ENCODE results near the gene CNN2. TPM values are rescaled to one million over a fixed set of nuclear protein-coding genes. Genes with fewer than 3 reads are reported as not detected.

The CNN2 gene
- total and polyA plus RNA-seq, 9 of the 15 experiments (the other 6 are each of a cell fraction or from before 2014, with no cell fraction given), result 12.1 to 174 (median 52.7) TPM

DNA sequence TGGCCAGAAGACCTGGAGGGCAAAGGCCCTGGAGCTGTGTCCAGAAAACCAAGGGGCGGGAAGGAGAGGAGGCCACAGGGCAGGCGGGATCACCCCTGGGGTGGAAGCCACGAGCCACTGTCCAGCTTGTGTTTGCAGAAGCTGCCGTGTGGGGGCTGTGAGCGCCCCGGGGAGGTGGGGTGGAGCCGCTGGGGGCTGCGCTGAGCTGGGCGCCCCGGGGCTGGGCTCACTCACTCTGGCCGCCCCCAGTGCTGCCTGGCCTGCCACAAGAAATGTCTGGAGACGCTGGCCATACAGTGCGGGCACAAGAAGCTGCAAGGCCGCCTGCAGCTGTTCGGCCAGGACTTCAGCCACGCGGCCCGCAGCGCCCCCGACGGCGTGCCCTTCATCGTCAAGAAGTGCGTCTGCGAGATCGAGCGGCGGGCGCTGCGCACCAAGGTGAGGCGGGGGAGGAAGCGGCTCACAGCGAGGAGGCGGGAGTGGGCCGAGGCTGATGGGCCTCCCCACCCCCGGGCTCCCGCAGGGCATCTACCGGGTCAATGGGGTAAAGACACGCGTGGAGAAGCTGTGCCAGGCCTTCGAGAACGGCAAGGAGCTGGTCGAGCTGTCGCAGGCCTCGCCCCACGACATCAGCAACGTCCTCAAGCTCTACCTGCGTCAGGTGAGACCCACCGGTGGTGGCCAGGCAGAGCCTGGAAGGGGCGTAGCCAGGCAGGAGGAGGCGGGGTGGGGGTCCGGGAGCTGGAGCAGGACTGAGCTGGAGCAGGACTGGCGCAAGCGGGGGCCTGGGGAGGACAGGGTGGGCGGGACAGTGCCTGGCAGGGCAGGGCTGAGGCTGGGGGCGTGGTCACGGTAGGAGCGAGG lies 55.1 kb downstream of the CNN2 start (continued):
- TF ChIP-seq POLR2AphosphoS2 (IDR thresholded peaks at IDR 0.05; ENCODE audit: low read length), result no peak
- no peak for TF ChIP-seq CEBPZ (IDR thresholded peaks at IDR 0.05; ENCODE audit: borderline replicate concordance, low read depth, low read length)
- 0 out of 2 replicates have a peak, but pooled peaks have one; percentile 32 for TF ChIP-seq ELK1 (CRISPR knock-in tag; IDR thresholded peaks at IDR 0.05)
- TF ChIP-seq ZNF584 (CRISPR knock-in tag; IDR thresholded peaks at IDR 0.05; ENCODE audit: low read depth), result no peak
- 0 out of 2 replicates have a peak, but pooled peaks have one; percentile 40 for TF ChIP-seq POLR2G (IDR thresholded peaks at IDR 0.05; ENCODE audit: low read depth, low read length)
- TF ChIP-seq ZBTB33 (CRISPR knock-in tag; IDR thresholded peaks at IDR 0.05), result peak; percentile 92
- TF ChIP-seq U2AF1 (optimal IDR thresholded peaks at IDR 0.05; ENCODE audit: low read depth, low read length), result no peak
- TF ChIP-seq ZNF384 (IDR thresholded peaks at IDR 0.05; ENCODE audit: low read depth, low read length), result no peak
- TF ChIP-seq, protein P1, sequence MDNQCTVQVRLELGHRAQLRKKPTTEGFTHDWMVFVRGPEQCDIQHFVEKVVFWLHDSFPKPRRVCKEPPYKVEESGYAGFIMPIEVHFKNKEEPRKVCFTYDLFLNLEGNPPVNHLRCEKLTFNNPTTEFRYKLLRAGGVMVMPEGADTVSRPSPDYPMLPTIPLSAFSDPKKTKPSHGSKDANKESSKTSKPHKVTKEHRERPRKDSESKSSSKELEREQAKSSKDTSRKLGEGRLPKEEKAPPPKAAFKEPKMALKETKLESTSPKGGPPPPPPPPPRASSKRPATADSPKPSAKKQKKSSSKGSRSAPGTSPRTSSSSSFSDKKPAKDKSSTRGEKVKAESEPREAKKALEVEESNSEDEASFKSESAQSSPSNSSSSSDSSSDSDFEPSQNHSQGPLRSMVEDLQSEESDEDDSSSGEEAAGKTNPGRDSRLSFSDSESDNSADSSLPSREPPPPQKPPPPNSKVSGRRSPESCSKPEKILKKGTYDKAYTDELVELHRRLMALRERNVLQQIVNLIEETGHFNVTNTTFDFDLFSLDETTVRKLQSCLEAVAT (IDR thresholded peaks at IDR 0.05), result peak in 1 of 2 experiments; percentile 21; a peak in 1 of 4 replicates
- no peak for TF ChIP-seq BACH1 (tag; IDR thresholded peaks at IDR 0.05)
